ENCODE results near the gene ZSWIM6. TPM values are rescaled to one million over a fixed set of nuclear protein-coding genes. Genes with fewer than 3 reads are reported as not detected.
A peak's percentile ranks its signal among the peaks of the same experiment; 100 is the strongest.

ZSWIM6 gene
- total RNA-seq, 4 donors from 2014 or later: 7.8 to 25.5 (median 21.0) TPM

- WGBS, 2 donors (ENCODE audit: low coverage in 1 of 2): 0 to 1% methylated on average over 8 to 58 of the region's 75 CpGs
- TF ChIP-seq POLR2AphosphoS5 (IDR thresholded peaks at IDR 0.05): peak in 2 of 3 donors; percentile 30
- no peak for TF ChIP-seq CTCF (IDR thresholded peaks at IDR 0.05)
- TF ChIP-seq EP300 (IDR thresholded peaks at IDR 0.05; ENCODE audit: low read depth): no peak
- TF ChIP-seq POLR2A (IDR thresholded peaks at IDR 0.05): peak; percentile 33
- H3K36me3 ChIP-seq: no peaks in the 10 kb centered on the region
- DNase-seq: peak; percentile 39
- in situ Hi-C loops (cut with MboI; ENCODE audit: low pct_ligation_motif_present in 1 of 4, low pct_unique_long_range_greater_than_20kb in 1 of 4, low sequenced_read_pairs in 3 of 4) (loop anchor here in 2 of 4 donors (25.0 kb wide), 3 partner anchors 171 to 396 kb away; partner anchors contain the start of genes ERCC8 (in 1 of the 2), NDUFAF2 (in 1 of the 2) and SMIM15 (in 1 of the 2)), intact Hi-C loops (cut with DNase I; ENCODE audit: low total_unique reads) (loop anchor here (5.0 to 10.0 kb wide), 2 partner anchors 74 to 301 kb away; no protein-coding TSS in a partner anchor)
- peak overlapping the region; percentile 78 to 94 (median 87) for H3K4me3 ChIP-seq
- H3K27ac ChIP-seq: peak overlapping the region; percentile 89 to 98 (median 92)
- H3K4me1 ChIP-seq: peaks cover 19 to 47% (median 34%) of the 10 kb centered on the region in 4 donors
- H3K27me3 ChIP-seq: no peaks in the 10 kb centered on the region
- H3K9me3 ChIP-seq: no peaks in the 10 kb centered on the region
Observed at GRCh38 chr5:61333321-61333953, 1.4 kb downstream of the ZSWIM6 start.

GRCh38 chr5:61333954-61334867 is 2.2 kb downstream of the ZSWIM6 start:
- Histone ChIP-seq H3K9me3 (no peaks in the 10 kb centered on the region), H3K27ac (peak overlapping the region; percentile 89 to 98 (median 92)), H3K4me3 (peak overlapping the region; percentile 78 to 94 (median 87)), H3K27me3 (no peaks in the 10 kb centered on the region), H3K36me3 (no peaks in the 10 kb centered on the region), H3K4me1 (peaks cover 14 to 43% (median 28%) of the 10 kb centered on the region in 4 donors)
- 10% methylated on average over 16 to 17 of the region's 17 CpGs for WGBS, 2 donors (ENCODE audit: low coverage in 1 of 2)
- in situ Hi-C loops (cut with MboI; ENCODE audit: low pct_ligation_motif_present in 1 of 4, low pct_unique_long_range_greater_than_20kb in 1 of 4, low sequenced_read_pairs in 3 of 4) (loop anchor here in 2 of 4 donors (25.0 kb wide), 3 partner anchors 172 to 397 kb away; partner anchors contain the start of genes ERCC8 (in 1 of the 2), NDUFAF2 (in 1 of the 2) and SMIM15 (in 1 of the 2)), intact Hi-C loops (cut with DNase I; ENCODE audit: low total_unique reads) (loop anchor here (5.0 to 10.0 kb wide), 2 partner anchors 73 to 301 kb away; no protein-coding TSS in a partner anchor)
- TF ChIP-seq POLR2A (IDR thresholded peaks at IDR 0.05) (no peak), POLR2AphosphoS5 (IDR thresholded peaks at IDR 0.05) (no peak), EP300 (IDR thresholded peaks at IDR 0.05; ENCODE audit: low read depth) (no peak), CTCF (IDR thresholded peaks at IDR 0.05) (no peak)
- no peak for DNase-seq

DNA sequence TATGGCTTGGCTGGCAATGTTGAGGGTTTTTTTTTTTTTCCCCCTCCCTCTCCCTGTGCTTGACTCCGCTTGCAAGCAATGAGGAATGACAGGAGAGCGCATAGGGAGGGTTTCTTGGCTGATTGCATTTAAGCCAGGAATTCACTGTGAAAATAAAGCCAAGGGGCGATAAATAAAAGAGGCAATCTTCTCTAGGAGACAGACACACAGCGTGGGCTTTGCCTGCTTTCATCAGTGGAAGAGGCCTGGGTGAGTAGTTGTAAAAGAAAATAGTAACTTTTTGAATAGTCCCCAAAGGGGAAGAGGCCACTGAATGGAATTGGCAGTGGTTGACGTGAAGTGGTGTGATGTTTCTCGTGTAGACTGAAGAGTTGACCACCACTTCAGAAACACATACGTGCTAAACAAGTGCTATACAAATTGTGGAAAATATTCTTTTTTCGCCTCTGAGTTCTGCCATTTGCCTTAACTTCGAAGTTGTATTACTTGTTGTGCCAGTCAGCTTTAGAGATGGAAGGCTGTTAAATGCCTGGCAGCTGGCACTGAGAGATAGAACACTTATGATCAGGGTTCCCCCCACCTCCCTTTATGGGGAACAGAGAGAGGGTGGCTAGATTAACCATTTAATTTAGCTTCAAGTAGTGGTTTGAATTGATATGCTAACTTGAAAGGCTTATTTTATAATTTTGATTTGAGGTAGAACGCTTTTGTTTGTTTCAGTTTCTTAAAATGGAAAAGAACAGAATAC is 3.0 kb downstream of the ZSWIM6 start:
- Histone ChIP-seq H3K27ac (peak overlapping the region; percentile 38 to 98 (median 90)), H3K4me1 (peaks cover 7 to 43% (median 24%) of the 10 kb centered on the region in 4 donors), H3K36me3 (no peaks in the 10 kb centered on the region), H3K4me3 (peak overlapping the region in 3 of 4 donors; percentile 78 to 89 (median 85)), H3K9me3 (no peaks in the 10 kb centered on the region), H3K27me3 (no peaks in the 10 kb centered on the region)
- in situ Hi-C loops (cut with MboI; ENCODE audit: low pct_ligation_motif_present in 1 of 4, low pct_unique_long_range_greater_than_20kb in 1 of 4, low sequenced_read_pairs in 3 of 4): loop anchor here in 2 of 4 donors (25.0 kb wide), 3 partner anchors 173 to 398 kb away; partner anchors contain the start of genes ERCC8 (in 1 of the 2), NDUFAF2 (in 1 of the 2) and SMIM15 (in 1 of the 2)
- no peak for TF ChIP-seq POLR2A (IDR thresholded peaks at IDR 0.05)
- TF ChIP-seq EP300 (IDR thresholded peaks at IDR 0.05; ENCODE audit: low read depth): no peak
- no peak for TF ChIP-seq CTCF (IDR thresholded peaks at IDR 0.05)
- TF ChIP-seq POLR2AphosphoS5 (IDR thresholded peaks at IDR 0.05): no peak
- 33 to 56% methylated on average over 3 to 10 of the region's 10 CpGs for WGBS, 2 donors (ENCODE audit: low coverage in 1 of 2)
- intact Hi-C loops (cut with DNase I; ENCODE audit: low total_unique reads): loop anchor here (5.0 to 10.0 kb wide), 2 partner anchors 72 to 300 kb away; no protein-coding TSS in a partner anchor
- no peak for DNase-seq

Data from transverse colon (tissue), 4 donors.